Activated T-helper 1 cell treated with anti-CD3 and anti-CD28 coated beads, Interleukin-12 subunit alpha, Interleukin-12 subunit beta, Interleukin-2, Interleukin-4 antibody, amounts not matched to agents 30 ng/mL and 10 ng/mL and 1 ng/mL, durations not matched to agents 14 hours and 24 hours and 36 hours (primary cell): ENCODE measurements around the gene GABBR2. TPM values are rescaled to one million over a fixed set of nuclear protein-coding genes. Genes with fewer than 3 reads are reported as not detected.

Experiments
- DNase-seq: peaks from one replicate; pipeline ENCODE4 v3.0.0; 2021; ENCODE audit warnings: low spot score
- H3K27ac Mint-ChIP-seq: one replicate; pipeline ENCODE4 v1.8.0; 2021; ENCODE audit warnings: mild to moderate bottlenecking, mixed read lengths
- H3K27me3 Mint-ChIP-seq: one replicate; pipeline ENCODE4 v1.8.0; 2022; ENCODE audit warnings: mild to moderate bottlenecking, moderate library complexity, mixed read lengths; ENCODE audit not compliant: insufficient read depth
- H3K36me3 Mint-ChIP-seq: one replicate; pipeline ENCODE4 v1.8.0; 2021; ENCODE audit warnings: low read depth, mixed read lengths
- H3K4me1 Mint-ChIP-seq: one replicate; pipeline ENCODE4 v1.8.0; 2021; ENCODE audit warnings: low read depth, mixed read lengths
- H3K4me3 Mint-ChIP-seq: one replicate; pipeline ENCODE4 v1.8.0; 2021; ENCODE audit warnings: mild to moderate bottlenecking, moderate library complexity, mixed read lengths
- H3K9me3 Mint-ChIP-seq: one replicate; pipeline ENCODE4 v1.8.0; 2021; ENCODE audit warnings: mixed read lengths
- intact Hi-C: fragments of 100-400 bp; cut with micrococcal nuclease; formaldehyde crosslinking; loops from one replicate; pipeline ENCODE4 v1.15.1; 2024
- total RNA-seq: library from RNA; stranded (reverse); gene quantifications from 2 replicates; pipeline ENCODE4 v1.2.3, GENCODE V29; 2022

GABBR2 gene
- total RNA-seq, 1 donor from 2014 or later = not detected

DNA sequence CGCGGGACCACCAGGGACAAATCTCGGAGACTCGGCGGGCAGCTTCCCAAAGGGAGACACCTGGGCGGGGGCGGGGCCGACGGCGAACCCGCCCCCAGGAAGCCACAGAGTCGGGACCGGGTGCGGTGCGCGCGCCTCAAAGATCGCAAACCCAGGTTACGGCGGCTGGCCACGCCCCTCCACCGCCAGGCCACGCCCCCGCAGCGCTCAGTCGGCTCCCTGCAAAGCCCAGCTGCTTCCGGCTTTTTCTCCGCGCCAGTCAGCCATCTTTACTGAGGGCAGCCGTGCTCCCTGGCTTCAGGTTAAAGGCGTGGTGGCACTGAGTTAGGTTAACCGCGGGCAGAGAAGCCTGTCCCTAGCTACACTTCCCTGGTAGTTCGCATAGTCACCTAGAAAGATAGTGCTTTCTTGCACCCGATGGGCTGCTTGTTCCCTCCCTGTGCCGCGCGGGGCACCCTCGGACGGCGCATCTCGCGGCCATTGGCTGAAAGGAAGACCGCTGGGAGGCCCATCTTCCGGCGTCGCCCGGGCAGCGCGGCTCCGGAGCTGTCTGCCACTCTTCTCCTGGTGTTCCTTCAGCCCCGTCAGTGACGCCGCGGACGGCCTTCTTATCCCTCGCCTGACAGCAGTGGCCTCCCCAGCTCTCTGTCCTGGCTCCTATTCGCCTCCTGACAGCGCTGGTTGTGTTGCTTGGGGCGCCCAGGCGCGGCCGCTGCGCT lies 453.0 kb downstream of the GABBR2 start, which contains the start of gene TBC1D2:
TSS of gene TBC1D2 (minus strand) at position 72 of the 719 bp plus-strand sequence. CDS start 108 bp downstream, outside the sequence.
- DNase-seq = peak; percentile 96
- intact Hi-C loops = loop anchor here (1.0 to 10.0 kb wide), 9 partner anchors 62 to 1843 kb away; partner anchors contain the start of genes ERP44, INVS, NANS and NCBP1
- no peaks in the 10 kb centered on the region for H3K9me3 Mint-ChIP-seq
- no peaks in the 10 kb centered on the region for H3K36me3 Mint-ChIP-seq
- H3K4me1 Mint-ChIP-seq = peaks cover 27% of the 10 kb centered on the region
- H3K4me3 Mint-ChIP-seq = peak within 1 kb of the TSS; percentile 89
- H3K27me3 Mint-ChIP-seq = peaks cover 3% of the 10 kb centered on the region
- H3K27ac Mint-ChIP-seq = peak within 1 kb of the TSS; percentile 94

DNA sequence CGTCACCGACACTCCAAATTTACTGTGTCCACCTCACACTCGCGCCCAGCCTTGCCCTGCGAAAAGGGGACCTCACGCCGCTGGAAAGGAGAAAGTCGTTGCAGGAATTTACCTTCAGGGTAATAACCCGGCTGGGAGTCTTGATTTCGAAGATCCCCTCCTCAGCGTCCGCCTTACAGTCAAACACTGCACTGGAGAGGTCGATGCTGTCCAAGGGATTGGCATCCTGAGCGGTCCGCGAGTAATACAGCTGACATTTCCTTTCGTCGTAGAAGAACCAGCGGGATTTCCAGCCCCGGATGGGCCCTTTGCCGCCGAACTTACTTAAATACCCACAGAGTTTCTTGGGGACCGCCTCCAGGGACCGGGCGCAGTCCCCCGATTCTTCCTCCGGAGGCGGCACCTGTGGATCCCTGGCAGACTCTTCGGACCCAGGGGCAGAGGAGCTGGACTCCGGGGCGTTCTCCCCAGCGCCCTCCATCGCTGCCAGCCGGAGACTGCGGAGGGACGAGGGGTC lies 453.6 kb downstream of the GABBR2 start:
- Mint-ChIP-seq H3K27me3 (peaks cover 3% of the 10 kb centered on the region), H3K4me3 (peak overlapping the region; percentile 89), H3K27ac (peak overlapping the region; percentile 24), H3K4me1 (peaks cover 28% of the 10 kb centered on the region), H3K36me3 (no peaks in the 10 kb centered on the region), H3K9me3 (no peaks in the 10 kb centered on the region)
- intact Hi-C loops = loop anchor here (1.0 to 10.0 kb wide), 8 partner anchors 62 to 1844 kb away; partner anchors contain the start of genes ERP44, INVS, NANS and TRIM14
- DNase-seq = no peak

DNA sequence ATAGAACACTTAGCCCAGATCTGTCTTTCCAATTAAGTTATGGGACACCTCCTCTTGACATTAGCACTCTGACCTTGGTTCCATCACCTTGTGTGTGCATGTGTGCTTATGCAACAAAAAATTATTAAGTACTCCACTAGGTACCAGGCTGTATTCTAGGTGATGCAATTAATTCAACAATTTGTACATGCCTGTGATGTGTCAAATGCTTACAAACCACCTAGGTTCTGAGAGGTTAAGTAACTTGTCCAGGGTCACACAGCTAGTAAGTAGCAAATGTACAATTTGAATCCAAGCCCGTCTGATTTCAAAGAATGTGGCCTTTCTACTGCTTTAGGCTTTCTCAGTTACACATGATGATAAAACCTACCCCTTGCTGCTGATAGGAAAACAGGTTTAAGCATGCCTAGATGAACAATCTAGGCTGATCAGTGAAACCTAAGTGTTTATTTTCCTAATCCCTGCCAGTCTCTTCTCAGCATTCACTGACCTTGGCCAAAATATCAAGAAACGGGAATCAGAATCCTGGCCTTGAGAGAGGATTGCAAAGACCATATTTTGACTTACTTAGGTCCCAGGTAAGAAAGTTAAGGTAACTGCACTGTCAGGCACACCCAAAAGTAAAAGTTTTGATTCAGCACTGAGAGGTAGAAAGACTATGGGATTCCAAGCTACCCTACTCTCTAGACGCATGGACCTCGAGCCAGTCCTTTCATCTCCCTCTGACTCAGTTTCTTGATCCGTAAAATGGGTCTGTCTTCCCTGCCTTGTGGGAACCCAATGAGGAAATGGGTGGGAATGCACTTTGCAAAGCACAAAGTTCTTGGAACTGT lies 454.3 kb downstream of the GABBR2 start:
- intact Hi-C loops = loop anchor here (1.0 to 10.0 kb wide), 8 partner anchors 61 to 1844 kb away; partner anchors contain the start of genes ERP44, INVS, NANS and TRIM14
- H3K27ac Mint-ChIP-seq = peak overlapping the region; percentile 24
- no peaks in the 10 kb centered on the region for H3K36me3 Mint-ChIP-seq
- H3K4me1 Mint-ChIP-seq = peaks cover 35% of the 10 kb centered on the region
- peak overlapping the region; percentile 89 for H3K4me3 Mint-ChIP-seq
- DNase-seq = no peak
- peaks cover 3% of the 10 kb centered on the region for H3K27me3 Mint-ChIP-seq
- H3K9me3 Mint-ChIP-seq = no peaks in the 10 kb centered on the region

DNA sequence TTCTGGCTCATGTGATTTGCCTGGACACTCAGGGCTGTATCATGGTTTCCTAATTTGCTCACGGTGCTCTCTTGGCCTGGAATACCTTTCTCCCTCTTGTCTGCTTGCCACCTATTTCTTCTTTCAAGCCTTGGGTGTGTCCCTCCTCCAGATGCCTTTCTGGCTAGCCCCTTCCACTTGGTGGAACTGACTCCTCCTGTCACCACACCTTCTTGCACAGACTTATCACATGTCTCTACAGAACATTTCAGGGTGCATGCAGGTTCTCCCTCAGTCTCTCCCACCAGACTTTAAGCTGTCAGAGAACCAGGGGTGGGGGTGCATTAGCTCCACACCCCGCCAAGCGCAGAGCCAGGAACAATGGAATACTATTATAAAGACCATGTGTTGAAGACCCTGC lies 455.2 kb downstream of the GABBR2 start:
- no peak overlapping the region for H3K27ac Mint-ChIP-seq
- H3K4me3 Mint-ChIP-seq = peak overlapping the region; percentile 89
- intact Hi-C loops = loop anchor here (10.0 kb wide), 1 partner anchor 449 kb away; no protein-coding TSS in a partner anchor
- DNase-seq = no peak
- peaks cover 44% of the 10 kb centered on the region for H3K4me1 Mint-ChIP-seq
- H3K9me3 Mint-ChIP-seq = no peaks in the 10 kb centered on the region
- H3K27me3 Mint-ChIP-seq = peaks cover 3% of the 10 kb centered on the region
- H3K36me3 Mint-ChIP-seq = no peaks in the 10 kb centered on the region

DNA sequence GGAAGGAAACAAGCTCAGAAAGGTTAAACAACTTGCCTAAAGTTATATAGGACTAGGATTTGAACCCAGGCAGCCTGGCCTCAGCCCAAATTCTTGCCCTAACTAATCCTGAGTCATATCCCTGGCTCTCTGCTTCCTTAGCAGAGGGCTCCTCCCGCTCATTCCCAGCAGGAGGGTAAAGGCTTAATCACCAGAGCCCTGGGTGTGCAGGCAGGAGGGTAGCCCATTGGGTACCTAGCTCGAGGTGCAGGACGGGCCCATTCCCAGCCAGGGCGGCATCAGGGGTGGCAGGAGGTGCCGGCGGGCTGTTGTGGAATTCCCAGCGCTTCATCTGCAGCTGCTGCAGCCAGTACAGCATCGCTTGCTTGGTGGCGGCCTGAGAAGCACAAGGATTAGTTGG lies 457.2 kb downstream of the GABBR2 start:
- Mint-ChIP-seq H3K27ac (no peak overlapping the region), H3K36me3 (no peaks in the 10 kb centered on the region), H3K4me3 (no peak overlapping the region), H3K27me3 (peaks cover 3% of the 10 kb centered on the region), H3K9me3 (no peaks in the 10 kb centered on the region), H3K4me1 (peaks cover 49% of the 10 kb centered on the region)
- no peak for DNase-seq
- intact Hi-C loops = loop anchor here (10.0 kb wide), 1 partner anchor 447 kb away; no protein-coding TSS in a partner anchor

DNA sequence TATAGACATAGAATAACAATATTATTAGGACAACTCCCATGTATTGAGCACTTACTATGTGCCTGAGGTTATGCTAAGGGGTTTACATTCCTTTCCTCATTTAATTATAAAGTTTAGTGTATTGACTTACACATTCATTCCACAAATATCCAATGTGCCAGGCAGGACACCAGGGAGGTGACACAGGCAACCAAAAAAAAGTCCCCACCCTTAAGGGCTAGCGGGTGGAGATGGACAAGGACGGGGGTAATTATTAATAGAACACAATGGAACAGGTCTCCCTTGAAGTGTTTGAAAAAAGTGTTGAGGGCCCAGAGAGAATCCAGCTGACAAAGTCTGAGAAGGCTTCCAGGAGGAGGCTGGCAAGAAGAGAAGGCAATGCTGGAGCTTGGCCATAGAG lies 459.0 kb downstream of the GABBR2 start:
- intact Hi-C loops = loop anchor here (10.0 kb wide), 1 partner anchor 445 kb away; no protein-coding TSS in a partner anchor
- H3K9me3 Mint-ChIP-seq = no peaks in the 10 kb centered on the region
- no peaks in the 10 kb centered on the region for H3K36me3 Mint-ChIP-seq
- no peak overlapping the region for H3K4me3 Mint-ChIP-seq
- peaks cover 45% of the 10 kb centered on the region for H3K4me1 Mint-ChIP-seq
- H3K27me3 Mint-ChIP-seq = peaks cover under 1% of the 10 kb centered on the region
- H3K27ac Mint-ChIP-seq = no peak overlapping the region
- no peak for DNase-seq

DNA sequence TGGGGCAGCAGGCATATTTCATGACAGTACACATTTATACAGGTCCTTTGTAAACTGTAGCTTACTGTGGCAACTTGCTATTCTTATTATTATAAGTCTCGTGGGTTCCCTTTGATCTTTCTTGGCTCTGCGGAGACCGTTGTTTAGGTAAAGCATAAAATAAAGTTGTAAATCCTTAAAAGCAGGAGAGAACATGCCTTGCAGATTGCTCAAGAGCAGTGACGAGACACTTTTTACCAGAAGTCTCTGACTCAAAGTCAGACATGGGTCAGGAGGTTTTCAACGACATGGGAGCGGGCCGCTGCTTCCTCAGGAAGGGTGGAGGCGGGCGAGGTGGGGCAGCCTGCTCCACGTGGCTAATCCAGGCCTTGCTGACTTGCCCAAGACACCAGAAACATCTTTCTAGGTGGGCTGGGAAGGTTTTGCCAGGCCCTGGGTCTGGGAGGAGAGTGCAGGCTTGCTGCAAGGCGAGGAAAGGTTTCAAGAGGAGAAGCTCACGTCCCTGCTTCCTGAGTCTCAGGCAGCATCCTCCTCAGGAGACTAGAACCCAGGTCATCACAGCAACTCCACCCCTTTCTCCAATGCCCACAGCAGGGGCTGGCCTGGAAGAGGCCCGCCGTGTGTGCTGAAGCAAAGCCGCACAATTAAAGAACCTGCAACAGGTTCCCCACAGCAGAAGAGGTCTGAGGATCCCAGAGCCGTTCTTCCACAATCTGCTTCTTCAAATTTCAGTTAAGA lies 459.8 kb downstream of the GABBR2 start:
- Mint-ChIP-seq H3K4me3 (peak overlapping the region; percentile 31), H3K27me3 (no peaks in the 10 kb centered on the region), H3K27ac (peak overlapping the region; percentile 84), H3K9me3 (no peaks in the 10 kb centered on the region), H3K4me1 (peaks cover 36% of the 10 kb centered on the region), H3K36me3 (no peaks in the 10 kb centered on the region)
- no peak for DNase-seq
- intact Hi-C loops = no loop called here

DNA sequence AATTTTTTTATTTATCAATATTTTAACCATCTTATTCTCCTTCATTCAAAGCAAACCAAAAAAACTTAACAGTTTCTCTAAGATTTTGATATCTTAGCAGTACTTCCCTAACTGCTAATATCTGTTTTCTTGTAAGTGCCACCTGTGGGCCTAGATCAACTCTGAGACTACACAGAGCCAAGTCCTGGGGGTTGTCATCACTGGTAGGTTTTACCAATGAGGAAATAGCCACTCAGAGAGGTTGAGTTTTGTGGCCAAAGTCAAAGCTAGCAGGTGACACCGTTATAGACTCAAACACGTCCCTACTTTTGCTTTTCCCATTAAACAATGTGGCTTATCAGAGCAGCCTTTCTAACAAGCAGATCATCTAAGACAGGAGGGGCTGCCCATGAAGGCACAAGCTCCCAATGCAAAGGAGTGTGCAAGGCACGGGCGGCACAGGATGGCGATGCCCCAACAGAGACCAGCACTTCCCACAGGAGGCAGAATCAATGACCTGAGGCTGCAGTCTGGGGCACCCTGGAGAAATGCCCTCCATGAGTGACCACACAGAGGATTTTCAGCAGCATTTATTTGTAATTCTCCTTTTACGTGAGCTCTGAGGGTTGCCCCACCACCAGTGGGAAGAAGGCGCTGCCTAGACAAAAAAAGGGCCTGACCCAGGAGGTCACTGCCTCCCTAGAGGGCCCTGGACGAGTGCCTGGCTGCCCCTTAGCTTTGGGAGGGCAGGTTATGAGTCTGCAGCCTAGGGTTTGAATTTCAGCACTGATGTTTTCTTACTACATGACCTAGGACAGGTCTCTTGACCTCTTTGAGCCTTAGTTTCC lies 460.7 kb downstream of the GABBR2 start:
- Mint-ChIP-seq H3K27ac (peak overlapping the region; percentile 84), H3K4me1 (peaks cover 28% of the 10 kb centered on the region)

DNA sequence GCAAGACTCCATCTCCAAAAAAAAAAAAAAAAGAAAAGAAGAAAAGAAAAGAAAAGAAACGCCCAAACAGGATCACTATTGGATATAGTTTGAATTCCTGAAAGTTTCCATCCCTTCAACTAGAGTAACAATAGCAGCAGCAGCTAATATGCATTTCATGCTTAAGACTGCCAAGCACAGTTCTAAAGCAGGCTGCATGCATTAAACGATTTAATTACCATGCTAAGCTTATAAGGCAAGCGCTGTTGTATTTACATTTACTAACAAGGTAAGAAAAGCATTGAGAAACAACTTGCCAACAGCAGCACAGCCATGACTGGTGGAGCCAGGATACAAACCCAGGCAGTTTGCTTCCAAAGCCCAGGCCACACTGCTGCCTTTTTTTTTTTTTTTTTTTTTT lies 466.3 kb downstream of the GABBR2 start:
- H3K9me3 Mint-ChIP-seq = no peaks in the 10 kb centered on the region
- peaks cover 2% of the 10 kb centered on the region for H3K36me3 Mint-ChIP-seq
- H3K27me3 Mint-ChIP-seq = no peaks in the 10 kb centered on the region
- H3K4me1 Mint-ChIP-seq = no peaks in the 10 kb centered on the region
- intact Hi-C loops = no loop called here
- no peak overlapping the region for H3K4me3 Mint-ChIP-seq
- H3K27ac Mint-ChIP-seq = no peak overlapping the region
- no peak for DNase-seq

More for the DNA sequence above, 460.7 kb downstream of the GABBR2 start:
- H3K4me3 Mint-ChIP-seq = no peak overlapping the region
- H3K36me3 Mint-ChIP-seq = no peaks in the 10 kb centered on the region
- no peak for DNase-seq
- H3K27me3 Mint-ChIP-seq = no peaks in the 10 kb centered on the region
- H3K9me3 Mint-ChIP-seq = no peaks in the 10 kb centered on the region
- intact Hi-C loops = no loop called here

DNA sequence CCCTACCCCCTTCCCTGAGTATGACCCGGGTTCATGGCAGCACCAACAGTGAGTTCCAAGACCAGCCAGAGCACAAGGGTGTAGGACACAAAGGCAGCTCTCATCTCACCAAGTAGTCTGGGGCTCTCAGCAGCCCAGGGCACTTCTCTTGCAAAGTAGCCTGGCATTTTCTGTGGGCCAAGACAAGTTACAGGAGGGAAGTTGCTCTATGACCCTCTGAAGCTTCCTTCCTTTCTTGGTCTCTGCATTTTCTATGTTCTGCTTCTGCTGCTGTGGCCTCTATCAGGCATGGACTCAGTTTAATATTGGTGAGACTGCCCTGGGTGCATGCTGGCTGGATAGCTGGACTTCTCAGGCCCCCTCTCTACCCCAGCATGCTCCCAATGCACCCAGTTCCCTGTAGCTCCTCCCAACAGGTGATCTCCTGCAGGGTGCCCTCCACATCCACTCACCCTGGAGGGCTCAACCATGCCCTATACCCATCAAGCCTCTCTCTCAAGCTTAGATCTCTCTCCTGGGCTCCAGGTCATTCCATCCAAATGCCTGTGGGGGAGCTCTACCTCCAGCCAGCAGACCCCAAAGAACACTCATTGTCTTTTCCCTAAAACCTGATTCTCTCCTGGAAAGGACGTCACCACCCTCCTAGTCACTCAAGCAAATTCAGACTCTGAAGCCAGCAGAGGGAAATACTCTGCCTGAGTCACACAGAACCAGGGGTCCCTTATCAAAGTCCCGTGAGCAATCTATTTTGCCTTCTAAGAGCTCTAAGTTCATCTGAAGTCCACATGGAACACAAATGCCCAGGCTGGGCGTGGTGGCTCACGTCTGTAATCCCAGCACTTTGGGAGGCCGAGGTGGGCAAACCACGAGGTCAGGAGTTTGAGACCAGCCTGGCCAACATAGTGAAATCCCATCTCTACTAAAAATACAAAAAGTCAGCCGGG lies 467.1 kb downstream of the GABBR2 start:
- peaks cover 2% of the 10 kb centered on the region for H3K36me3 Mint-ChIP-seq
- H3K27me3 Mint-ChIP-seq = no peaks in the 10 kb centered on the region
- no peak overlapping the region for H3K4me3 Mint-ChIP-seq
- no peaks in the 10 kb centered on the region for H3K9me3 Mint-ChIP-seq
- intact Hi-C loops = no loop called here
- DNase-seq = no peak
- H3K4me1 Mint-ChIP-seq = no peaks in the 10 kb centered on the region
- no peak overlapping the region for H3K27ac Mint-ChIP-seq

DNA sequence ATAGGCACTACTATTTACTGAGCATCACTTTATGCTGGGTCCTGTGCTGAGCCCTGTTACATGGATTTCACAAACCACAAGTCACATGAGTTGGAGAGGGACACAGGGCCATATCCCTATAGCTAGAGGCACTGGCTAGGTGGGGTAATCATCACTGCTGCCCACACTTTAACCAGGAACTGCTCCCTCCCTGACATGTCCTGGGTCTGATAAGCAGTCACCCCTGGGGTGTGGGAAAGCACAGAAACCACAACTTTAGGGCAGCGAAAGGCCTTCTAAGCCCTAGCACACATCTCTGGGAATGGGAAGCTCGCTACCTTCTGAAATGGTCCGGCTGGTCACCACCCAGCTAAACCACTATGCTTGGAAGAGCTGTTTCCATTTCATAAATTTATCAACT lies 468.3 kb downstream of the GABBR2 start:
- Mint-ChIP-seq H3K36me3 (peaks cover 2% of the 10 kb centered on the region), H3K27me3 (no peaks in the 10 kb centered on the region), H3K4me3 (no peak overlapping the region), H3K4me1 (no peaks in the 10 kb centered on the region), H3K27ac (no peak overlapping the region), H3K9me3 (no peaks in the 10 kb centered on the region)
- intact Hi-C loops = no loop called here
- no peak for DNase-seq
